HG03064 (cell line): ENCODE results near the gene NRSN2.
"Not testable (repeated sequence)": the region's sequence is repeated elsewhere in the genome, so short reads cannot be mapped to it uniquely, and the experiment has no call there.

ENCODE experiments used
- ATAC-seq: cut with Tn5 transposase; IDR thresholded peaks from one replicate; pipeline ENCODE4 v1.9.1; 2021; ENCODE audit warnings: low read depth; ENCODE audit not compliant: unreplicated experiment

Gene NRSN2

DNA sequence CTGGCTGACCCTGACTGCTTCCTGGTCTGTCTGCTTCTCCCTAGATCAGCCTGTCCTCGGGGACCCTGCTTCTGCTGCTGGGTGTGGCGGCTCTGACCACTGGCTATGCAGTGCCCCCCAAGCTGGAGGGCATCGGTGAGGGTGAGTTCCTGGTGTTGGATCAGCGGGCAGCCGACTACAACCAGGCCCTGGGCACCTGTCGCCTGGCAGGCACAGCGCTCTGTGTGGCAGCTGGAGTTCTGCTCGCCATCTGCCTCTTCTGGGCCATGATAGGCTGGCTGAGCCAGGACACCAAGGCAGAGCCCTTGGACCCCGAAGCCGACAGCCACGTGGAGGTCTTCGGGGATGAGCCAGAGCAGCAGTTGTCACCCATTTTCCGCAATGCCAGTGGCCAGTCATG lies 6.3 kb downstream of the NRSN2 start:
- no peak for ATAC-seq

DNA sequence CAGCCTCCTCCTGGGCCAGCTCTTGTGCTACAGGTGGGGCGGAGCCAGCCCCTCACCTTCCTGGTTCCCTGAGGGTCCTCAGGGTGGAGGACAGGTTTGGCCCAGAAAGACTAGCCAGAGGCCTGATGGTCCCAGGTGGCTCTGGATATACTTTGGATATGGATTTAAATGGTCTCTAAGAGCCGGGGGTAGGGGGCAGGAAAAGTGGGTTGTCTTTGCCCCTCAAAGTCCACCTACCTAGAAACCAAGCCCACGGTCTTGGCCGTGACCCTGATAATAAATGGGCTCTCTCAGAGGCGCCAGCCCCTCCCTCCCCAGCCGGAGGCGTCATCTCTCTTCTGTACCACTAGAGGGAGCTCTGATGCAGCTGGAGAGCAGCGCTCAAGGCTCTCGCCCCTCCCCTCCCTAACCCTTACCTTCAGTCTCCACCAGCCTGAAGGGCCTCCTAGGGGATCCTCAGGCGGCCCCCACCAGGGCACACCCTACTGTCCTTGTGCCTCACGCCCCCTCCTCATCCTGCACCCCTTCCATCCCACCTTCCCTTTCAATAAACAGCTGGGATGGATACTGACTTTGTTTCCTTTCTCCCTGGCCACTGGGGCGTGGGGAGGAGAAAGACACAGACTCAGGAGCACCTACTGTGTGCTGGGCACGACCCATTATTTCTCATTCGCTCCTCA lies 7.5 kb downstream of the NRSN2 start:
- no peak for ATAC-seq

DNA sequence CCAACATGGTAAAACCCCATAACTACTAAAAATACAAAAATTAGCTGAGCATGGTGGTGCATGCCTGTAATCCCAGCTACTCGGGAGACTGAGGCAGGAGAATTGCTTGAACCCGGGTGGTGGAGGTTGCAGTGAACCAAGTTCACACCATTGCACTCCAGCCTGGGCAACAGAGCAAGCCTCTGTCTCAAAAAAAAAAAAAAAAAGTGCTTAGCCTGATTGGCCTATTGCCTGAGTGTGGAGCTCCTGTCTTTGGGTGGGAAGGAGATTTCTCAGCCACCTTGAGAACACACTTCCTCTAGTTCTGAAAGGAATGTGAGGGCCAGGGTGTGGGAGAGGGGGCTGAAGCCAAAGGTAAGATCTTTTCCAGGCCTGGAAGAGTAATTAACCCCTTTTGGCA lies 9.2 kb downstream of the NRSN2 start:
- not testable (repeated sequence) for ATAC-seq

DNA sequence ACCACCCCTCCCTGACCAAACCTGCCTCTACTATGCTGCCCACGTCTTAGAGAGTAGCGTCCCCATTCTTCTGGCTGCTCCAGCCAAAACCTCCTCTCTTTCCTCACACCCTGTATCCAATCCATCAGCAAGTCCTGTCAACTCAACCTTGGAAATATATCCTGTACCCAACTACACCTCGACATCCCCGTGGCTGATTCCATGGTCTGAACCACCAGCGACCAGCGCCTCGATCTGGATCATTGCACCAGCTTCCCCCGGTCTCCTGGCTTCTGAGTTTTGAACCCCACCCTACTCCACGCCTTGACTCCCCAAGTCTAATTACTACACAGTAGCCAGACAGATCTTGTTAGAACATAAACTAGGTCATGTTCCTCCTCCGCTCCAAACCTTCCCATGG lies 9.8 kb downstream of the NRSN2 start:
- no peak for ATAC-seq

DNA sequence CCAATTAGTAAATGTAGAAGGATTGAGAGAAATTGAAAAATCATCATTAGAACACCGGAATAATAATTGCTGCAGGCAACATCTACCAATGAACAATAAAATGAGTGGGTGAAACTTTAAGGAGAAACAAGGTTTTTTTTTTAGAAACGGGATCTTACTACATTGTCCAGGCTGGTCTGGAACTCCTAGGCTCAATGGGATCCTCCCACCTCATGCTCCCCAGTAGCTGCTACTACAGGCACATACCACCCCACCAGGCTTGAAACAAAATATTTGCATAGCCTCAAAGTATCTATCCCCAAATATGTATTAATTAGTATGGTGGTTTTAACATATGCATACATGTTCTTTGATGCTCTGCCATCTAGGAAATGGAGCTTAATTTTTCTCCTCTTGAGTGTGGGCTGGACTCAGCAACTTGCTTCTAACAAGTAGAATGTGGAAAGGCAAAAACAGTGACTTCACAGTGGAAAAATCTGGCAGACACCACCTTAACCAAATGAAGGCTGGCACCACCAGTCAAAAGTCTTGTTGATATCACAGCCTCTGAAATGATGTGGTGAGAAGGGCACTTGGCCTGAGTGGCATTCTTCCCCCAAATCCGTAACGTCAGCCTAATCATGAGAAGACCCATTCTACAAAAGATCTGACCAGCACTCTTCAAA lies 12.1 kb downstream of the NRSN2 start:
- ATAC-seq, result no peak

DNA sequence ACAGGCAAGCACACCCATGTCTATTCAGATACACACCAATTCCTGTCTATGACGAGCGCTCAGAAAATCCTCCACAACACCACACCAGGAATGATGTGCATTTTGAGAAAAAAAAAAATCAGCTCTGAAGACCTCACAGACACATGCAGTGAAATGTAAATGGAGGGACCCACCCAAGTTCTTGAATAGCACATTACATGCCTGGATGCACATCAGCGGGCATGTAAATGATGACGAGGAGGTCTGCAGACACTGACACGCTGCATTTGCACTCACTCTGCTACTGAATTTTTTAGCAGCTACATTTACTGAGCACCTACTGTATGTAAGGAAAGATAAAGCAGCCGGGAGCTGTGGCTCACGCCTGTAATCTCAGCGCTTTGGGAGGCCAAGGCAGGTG lies 14.7 kb downstream of the NRSN2 start:
- no peak for ATAC-seq

DNA sequence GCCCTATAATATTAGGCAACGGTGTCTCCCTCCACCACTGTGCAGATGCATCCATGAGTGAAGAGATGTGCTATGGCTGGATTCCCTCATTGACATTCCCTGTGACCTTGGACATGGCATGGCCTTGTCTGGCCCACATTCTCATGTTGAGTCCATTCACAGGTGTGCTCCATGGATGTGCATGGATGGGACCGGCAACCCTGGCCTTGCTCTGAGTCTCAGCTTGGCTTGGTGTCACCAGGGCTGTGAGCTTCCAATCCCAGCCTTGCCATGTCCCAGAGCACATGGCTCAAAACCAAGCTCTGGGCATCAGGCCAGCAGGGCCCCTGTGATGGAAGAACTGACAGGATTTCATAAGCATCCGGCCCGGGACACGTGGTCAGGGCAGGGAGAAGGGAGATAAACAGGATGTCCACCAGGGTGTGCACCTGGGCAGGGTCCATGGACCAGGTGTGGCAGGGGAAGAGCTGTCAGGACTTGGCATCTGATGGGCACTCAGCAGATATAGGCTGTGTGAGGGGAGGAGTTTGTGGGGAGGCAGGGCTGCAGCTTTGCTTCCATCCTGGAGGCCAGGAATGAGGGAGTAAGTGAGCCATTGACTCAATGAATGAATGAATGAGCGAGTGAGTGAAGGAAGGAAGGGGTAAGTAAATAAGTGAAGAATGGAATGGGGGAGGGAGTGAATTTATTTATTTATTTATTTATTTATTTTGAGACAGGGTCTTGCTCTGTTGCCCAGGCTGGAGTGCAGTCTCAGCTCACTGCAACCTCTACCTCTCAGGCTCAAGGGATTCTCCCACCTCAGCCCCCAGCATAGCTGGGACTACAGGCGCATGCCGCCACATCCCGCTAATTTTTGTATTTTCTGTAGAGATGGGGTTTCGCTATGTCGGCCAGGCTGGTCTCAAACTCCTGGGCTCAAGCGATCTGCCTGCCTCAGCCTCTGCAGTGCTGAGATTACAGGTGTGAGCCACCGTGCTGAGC lies 15.7 kb downstream of the NRSN2 start:
- no peak for ATAC-seq

DNA sequence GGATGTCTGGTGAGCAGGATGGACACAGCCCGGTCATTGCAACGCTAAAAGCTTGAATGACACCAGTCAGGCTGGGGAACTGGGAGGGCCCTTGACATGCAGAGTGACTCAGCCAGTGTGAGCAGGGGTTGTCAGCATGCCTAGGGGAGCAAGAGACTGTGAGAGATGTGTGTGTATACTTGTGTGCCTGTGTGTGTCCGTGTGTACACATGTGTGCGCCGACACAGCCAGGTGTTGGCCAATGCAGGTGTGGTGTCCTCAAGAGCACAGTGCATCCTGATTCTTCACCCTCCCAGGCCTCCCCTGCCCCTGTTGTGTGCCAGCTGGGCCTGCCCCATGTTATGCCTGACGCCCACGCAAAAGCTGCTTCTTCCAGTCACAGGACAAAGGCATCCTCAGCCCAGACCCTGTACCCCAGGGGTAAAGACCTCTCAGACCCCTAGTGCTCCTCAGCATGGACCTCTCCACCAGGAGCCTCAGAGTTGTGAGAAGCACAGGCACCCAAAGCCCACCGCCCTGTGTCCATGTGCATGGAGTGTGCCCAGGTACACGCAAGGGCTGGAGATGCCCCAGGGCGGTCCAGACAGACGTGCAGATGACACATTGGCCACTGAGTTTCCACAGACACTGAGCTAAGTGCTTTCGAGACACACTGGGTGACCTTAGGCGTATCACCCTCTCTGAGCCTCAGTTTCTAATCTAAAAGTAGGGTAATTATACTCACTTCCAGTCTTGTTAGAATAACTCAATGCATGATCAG lies 16.6 kb downstream of the NRSN2 start:
- ATAC-seq, result no peak

DNA sequence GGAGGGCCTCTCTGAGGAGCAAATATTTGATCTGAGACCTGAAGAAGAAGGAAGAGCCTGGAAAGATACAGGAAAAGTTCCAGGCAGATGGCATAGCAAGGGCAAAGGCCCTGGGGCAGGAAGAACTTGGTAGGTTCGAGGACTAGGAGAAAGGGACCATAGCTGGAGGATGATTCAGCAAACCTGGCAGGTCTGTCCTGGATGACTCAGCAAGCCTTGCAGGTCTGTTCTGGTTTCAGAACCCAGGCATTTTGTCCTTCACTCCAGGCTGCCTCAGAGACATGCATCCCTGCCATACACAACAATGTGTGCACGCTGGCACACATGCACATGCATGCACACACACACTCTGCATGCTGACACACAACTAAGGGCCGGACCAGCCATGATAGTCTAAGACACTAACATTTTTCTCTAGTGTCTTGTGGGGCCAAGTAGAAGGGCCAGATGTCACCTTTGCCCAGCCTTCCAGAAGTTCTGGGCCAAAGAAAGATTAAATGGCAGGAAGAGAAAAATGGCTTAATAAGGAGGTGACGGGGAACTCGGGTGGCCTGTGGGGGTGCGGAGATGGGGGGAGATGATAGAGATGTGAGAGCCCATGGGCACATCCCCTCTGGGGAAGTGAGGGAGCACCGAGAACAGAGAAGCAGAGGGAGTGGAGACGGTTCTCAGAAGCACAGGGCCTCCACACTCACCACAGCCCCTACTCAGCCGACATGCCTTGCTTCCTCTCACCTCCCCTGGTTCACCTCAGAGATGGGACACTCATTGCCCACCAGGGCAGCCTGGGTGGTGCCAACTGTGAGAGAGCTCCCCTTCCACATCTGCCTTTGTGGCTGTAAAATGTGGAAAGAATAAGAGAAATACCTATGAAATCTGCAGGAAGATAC lies 18.2 kb downstream of the NRSN2 start:
- no peak for ATAC-seq

DNA sequence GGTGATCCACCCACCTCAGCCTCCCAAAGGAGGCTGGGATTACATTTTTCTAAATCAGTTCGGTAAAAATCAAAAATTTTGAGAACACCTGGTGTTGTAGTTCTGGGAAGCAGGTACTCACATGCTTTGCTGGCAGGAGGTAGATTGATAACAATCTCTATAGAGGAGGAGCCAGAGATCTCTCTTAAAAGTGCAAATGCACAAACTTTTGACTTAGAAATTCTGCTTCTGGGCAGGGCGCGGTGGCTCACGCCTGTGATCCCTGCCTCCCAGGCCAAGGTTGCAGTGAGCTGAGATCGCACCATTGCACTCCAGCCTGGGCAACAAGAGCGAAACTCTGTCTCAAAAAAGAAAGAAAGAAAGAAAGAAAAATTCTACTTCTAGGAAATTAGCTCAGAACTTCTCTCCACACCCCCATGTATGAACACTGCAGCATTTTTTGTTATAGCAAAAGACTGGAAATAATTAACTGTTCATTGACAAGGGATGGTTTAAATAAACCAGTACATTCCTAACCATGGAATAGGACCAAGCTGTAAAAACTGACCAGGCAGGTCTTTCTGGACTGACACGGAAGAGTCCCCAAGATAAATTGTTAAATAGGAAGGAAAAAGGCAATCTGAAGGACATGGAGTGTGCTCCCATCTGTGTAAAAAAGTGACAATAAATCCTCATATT lies 19.3 kb downstream of the NRSN2 start:
- ATAC-seq, result no peak

DNA sequence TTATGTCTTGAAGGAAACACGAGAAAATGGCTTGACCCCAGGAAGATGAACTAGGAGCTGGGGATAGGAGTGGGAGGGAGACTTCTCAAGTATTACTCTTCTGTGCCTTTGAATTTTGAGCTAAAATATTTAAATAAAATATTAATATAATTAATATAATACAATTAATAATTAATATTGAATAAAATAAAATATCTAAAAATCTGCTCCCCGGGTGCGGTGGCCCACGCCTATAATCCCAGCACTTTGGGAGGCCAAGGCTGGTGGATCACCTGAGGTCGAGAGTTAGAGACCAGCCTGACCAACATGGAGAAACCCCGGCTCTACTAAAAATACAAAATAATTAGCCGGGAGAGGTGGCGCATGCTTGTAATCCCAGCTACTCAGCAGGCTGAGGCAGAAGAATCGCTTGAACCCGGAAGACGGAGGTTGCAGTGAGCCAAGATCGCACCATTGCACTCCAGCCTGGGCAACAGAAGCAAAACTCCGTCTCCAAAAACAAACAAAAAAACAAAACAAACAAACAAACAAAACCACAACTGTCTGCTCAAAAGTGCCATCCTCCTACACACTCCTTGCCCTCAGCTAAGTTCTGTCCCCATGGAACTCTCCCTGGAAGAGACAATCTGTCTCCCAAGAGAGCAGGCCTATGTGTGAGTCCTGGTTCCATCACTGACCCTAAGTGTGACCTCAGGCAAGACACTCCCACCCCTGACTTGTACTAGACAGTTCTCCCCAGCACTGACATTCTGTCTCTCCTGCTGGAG lies 20.0 kb downstream of the NRSN2 start:
- no peak for ATAC-seq

DNA sequence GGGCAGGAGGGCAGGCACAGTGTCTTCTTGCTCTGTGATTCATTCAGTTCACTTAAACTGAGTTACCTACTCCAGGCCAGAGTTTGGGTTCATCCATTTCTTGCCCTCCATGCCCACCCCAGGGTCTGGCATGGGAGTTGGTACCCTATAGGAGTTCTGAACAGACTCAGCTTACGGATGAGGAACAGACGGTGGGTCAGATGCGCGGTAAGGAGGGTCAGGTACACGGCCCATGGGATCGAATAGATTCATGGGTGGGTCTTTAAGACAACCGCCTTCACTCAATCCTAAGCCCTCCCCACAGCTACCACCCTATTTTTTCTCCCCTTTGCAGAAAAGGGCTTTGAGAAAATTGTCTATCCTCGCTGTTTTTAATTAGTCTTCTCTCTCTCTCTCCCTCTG lies 20.6 kb downstream of the NRSN2 start:
- ATAC-seq, result no peak

DNA sequence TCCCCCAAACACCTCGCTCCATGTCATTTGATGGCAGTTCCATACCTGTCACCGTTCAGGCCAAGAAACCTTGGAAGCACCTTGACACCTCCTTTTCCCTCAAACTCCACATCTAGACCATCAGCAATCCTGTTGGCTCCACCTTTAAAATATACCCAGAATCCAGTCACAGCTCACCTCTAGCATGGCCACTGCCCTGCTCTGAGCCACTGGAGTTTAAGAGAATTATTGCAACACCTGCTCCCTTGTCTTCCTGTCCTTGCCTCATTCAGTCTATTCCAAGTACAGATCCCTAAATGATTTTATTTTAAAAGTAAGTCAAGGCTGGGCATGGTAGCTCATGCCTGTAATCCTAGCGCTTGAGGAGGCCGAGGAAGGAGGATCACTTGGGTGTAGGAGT lies 22.0 kb downstream of the NRSN2 start:
- no peak for ATAC-seq

DNA sequence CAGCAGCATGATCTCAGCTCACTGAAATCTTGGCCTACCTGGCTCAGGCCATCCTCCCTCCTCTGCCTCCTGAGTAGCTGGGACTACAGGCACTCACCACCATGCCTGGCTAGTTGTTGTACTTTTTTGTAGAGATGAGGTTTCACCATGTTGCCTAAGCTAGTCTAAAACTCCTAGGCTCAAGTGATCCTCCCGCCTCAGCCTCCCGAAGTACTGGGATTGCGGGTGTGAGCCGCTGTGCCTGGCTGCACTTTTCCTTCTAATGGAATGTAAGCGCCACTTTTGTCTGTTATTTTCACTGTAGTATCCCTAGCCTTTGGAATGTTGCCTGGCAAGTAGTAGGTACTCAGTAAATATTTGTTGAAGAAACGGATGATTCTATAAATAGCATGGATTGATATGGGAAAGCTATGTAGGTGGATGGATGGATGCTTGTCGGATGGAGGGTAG lies 23.3 kb downstream of the NRSN2 start:
- ATAC-seq, result no peak

DNA sequence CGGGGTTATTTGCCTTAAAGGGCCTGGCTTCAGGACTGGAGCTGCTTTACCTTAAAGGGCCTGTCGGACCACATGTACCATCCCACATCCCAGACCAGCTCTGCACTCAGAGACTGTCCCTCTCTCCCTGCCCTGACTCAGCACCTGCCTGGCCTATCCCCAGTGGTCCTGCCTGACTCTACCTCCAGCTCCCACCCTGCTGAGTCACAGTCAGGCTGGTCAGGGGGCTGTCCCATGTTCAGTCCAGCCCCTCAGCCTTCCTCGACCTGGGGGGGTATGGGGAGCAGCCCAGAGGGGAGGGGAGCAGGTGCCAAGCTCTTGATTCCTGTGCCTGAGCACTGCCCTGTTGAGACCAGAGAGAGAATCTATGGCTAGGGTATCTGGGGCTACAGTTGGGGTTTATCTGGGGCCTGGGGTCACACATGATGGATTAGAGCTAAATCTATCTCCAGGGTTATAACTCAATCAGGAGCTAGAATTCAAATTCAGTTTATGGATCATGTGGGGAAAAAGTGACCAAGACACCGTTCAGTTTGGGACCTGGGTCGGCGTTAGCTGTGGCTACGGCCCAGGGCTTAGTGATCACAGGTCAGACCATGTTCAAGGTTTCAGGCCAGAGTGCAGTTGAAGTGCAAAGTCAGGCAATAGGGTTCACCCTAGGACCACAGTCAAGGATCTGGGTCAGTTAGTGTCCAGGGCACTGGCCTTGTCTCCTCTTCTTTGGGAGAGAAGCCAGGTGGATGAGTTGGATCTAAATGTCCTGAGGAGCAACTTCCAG lies 24.3 kb downstream of the NRSN2 start:
- ATAC-seq, result no peak

DNA sequence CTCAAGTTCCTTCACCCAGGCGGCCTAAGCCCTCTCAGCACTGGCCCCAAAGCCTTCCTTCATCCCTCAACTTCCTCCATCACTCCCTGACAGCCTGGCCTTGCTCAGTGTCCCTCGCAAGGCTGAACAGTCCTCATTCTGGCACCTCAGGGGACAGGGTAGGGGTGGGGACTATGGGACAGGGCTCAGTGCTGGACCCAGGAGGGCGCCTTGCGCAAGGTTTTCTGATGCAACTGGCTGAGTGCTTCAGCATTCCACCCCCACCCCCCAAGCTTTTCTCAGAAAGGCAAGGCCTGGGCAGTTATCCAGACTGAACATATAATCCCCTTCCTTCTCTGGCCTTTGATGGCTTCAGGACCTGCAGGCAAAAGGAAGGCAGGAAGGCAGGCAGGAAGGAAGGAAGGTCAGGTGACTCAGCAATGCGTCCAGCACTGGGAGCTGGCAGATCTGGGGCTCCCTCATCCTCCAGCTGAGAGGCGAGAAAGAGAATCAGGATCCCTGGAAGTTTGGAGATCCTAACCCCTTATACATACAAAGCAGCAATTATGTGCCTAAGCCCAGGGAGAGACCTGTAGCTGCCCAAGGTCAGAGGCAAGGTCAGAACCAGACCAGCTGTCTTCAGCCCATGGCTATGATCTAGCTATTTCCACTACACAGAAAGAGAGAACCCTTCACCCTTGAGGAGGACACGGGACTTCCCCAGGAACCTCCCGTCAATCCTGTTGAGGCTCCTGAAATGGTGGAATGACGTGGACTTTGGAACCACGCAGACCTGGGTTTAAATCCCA lies 25.0 kb downstream of the NRSN2 start:
- no peak for ATAC-seq
